GM23248 (cell line): ENCODE measurements around the gene NAT9. TPM values are rescaled to one million over a fixed set of nuclear protein-coding genes. Genes with fewer than 3 reads are reported as not detected.

Experiments
- DNase-seq: peaks from one replicate; pipeline ENCODE4 v3.0.0-alpha.2; 2015
- H2AFZ ChIP-seq: fragments of 200-600 bp; sonication (generic); 2 replicates; pipeline ENCODE4 v1.6.1; 2016; ENCODE audit warnings: antibody characterized with exemption
- H3F3A ChIP-seq: fragments of 200-600 bp; sonication (generic); 2 replicates; pipeline ENCODE4 v1.6.1; 2016; ENCODE audit warnings: mild to moderate bottlenecking, antibody characterized with exemption, mixed run types; ENCODE audit not compliant: insufficient read depth
- H3K27ac ChIP-seq: fragments of 200-600 bp; sonication (generic); 2 replicates; pipeline ENCODE4 v1.5.1; 2016; ENCODE audit warnings: mild to moderate bottlenecking
- H3K27me3 ChIP-seq: fragments of 200-600 bp; sonication (generic); replicated peaks from 2 replicates; pipeline ENCODE4 v1.6.1; 2016; ENCODE audit warnings: mild to moderate bottlenecking; ENCODE audit not compliant: insufficient read depth
- H3K36me3 ChIP-seq: fragments of 200-600 bp; sonication (generic); 2 replicates; pipeline ENCODE4 v1.6.1; 2016; ENCODE audit warnings: low read depth, mild to moderate bottlenecking
- H3K4me1 ChIP-seq: fragments of 200-600 bp; sonication (generic); 2 replicates; pipeline ENCODE4 v1.6.1; 2016; ENCODE audit warnings: mild to moderate bottlenecking; ENCODE audit not compliant: insufficient read depth
- H3K4me2 ChIP-seq: fragments of 200-600 bp; sonication (generic); one replicate; pipeline ENCODE4 v1.6.1; 2016; ENCODE audit warnings: mild to moderate bottlenecking; ENCODE audit not compliant: unreplicated experiment
- H3K4me3 ChIP-seq: fragments of 200-600 bp; sonication (generic); 2 replicates; pipeline ENCODE4 v1.5.1; 2016; ENCODE audit warnings: mild to moderate bottlenecking
- H3K79me2 ChIP-seq: fragments of 200-600 bp; sonication (generic); 2 replicates; pipeline ENCODE4 v1.6.1; 2016; ENCODE audit warnings: mild to moderate bottlenecking; ENCODE audit not compliant: insufficient read depth
- H3K9ac ChIP-seq: fragments of 200-600 bp; sonication (generic); 2 replicates; pipeline ENCODE4 v1.6.1; 2016; ENCODE audit warnings: mild to moderate bottlenecking
- H3K9me2 ChIP-seq: fragments of 200-600 bp; sonication (generic); 2 replicates; pipeline ENCODE4 v1.6.1; 2016; ENCODE audit warnings: mixed run types, mild to moderate bottlenecking, moderate library complexity; ENCODE audit not compliant: insufficient read depth
- H3K9me3 ChIP-seq: fragments of 200-600 bp; sonication (generic); one replicate; pipeline ENCODE4 v1.6.1; 2017; ENCODE audit warnings: low read depth
- H4K20me1 ChIP-seq: fragments of 200-600 bp; sonication (generic); 2 replicates; pipeline ENCODE4 v1.6.0; 2016; ENCODE audit not compliant: insufficient read depth
- EZH2 ChIP-seq: fragments of 200-600 bp; sonication (generic); IDR thresholded peaks from 2 replicates; pipeline ENCODE4 v1.6.1; 2018; ENCODE audit warnings: antibody characterized with exemption, mild to moderate bottlenecking; ENCODE audit not compliant: insufficient read depth, poor library complexity, severe bottlenecking
- EZH2phosphoT487 ChIP-seq: fragments of 200-600 bp; sonication (generic); IDR thresholded peaks from 2 replicates; pipeline ENCODE4 v1.6.1; 2018; ENCODE audit warnings: antibody characterized with exemption, moderate library complexity, mild to moderate bottlenecking, low read depth; ENCODE audit not compliant: insufficient read depth
- WGBS, 2 experiments: methylation state at CpG; one replicate each; pipeline ENCODE4 v1.1.6; 2015 to 2017; ENCODE audit warnings: low lambda C conversion rate in 2 of 2, low coverage in 1 of 2; ENCODE audit errors: missing lambda C conversion rate in 2 of 2; 5-methylcytosine and 5-hydroxymethylcytosine counted together
- in situ Hi-C: fragments of 300-500 bp; cut with MboI; formaldehyde crosslinking; loops from 2 replicates; pipeline ENCODE4 v1.15.0; 2020
- polyA plus RNA-seq: library from polyadenylated mRNA; unstranded; fragments of >200 nt; fragmentation: Nextera tagmentation; extraction: Ambion mirVana; gene quantifications from 2 replicates; pipeline ENCODE4 v1.2.1, GENCODE V29; 2016
- total RNA-seq: library from RNA; depleted of rRNA; stranded (reverse); fragments of >200 nt; shearing (Covaris generic); gene quantifications from 2 replicates; pipeline ENCODE4 v1.2.3, GENCODE V29; 2014

The NAT9 gene
- total and polyA plus RNA-seq, 2 experiments from 2014 or later, result 26.4 to 34.6 TPM

DNA sequence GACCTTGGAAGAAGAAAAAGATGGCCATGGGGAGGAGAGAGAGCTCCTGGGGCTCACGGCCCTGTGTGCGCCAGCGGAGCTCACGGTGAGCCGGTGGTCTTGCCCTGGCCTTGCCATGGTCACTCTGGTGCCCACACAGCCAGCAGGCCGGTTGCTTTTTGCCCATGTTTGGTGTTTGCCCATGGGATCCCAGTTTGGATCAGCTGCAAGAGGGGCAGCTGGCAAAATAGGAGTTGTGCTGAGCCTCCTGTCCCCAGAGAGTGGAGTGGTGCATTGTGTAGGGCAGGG is 26.2 kb downstream of the NAT9 start:
- Histone ChIP-seq H3K9ac (no peak overlapping the region), H2AFZ (no peak overlapping the region)
- TF ChIP-seq EZH2 (no peak), EZH2phosphoT487 (no peak)

DNA sequence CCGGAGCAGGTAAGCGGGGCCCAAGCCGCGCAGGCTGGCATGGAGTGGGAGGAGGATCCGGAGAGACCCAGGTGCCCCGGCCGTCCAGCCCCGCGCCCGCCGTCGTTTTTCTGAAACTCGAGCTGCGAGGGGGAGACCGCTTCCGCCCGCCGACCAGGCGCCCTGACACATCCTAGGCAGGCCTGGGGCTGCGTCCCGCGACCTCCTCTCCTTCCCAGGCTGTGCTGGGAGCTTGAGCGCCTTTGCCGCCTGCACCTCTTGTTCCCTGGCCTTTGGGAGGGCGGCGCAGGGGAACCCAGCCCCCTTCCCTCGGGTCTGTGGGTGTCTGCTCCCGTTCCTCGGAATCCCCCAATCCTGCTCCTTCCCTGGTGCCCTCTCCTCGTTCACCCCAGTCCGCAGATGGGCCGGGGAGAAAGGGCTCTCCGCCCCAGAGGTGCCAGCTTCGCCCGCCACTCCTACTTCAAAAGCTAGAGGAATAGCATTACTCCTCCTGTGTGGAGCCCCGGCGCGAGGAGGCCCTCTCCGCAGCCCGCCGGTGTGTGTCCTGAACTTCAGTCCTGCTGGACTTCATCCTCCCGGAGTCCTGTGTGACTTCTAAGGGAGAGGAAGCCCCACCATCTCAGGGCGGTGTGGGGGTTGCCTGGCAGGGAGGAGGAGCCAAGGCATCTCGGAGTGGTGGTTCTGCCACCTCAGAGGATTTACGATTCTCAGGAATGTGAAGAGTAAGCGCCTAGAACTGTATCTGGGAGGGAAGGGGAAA is 26.7 kb downstream of the NAT9 start:
- Histone ChIP-seq H4K20me1 (no peaks in the 10 kb centered on the region), H3K4me2 (peak overlapping the region; percentile 81), H2AFZ (peak overlapping the region; percentile 85), H3K9me3 (no peaks in the 10 kb centered on the region), H3K36me3 (no peaks in the 10 kb centered on the region), H3K9ac (peak overlapping the region; percentile 41; the same call in 1 of the 2 replicates), H3K4me3 (peak overlapping the region; percentile 76), H3K27me3 (no peaks in the 10 kb centered on the region), H3K9me2 (no peaks in the 10 kb centered on the region), H3K27ac (no peak overlapping the region), H3F3A (no peaks in the 10 kb centered on the region), H3K4me1 (no peaks in the 10 kb centered on the region), H3K79me2 (no peaks in the 10 kb centered on the region)
- no peak for TF ChIP-seq EZH2
- no peak for TF ChIP-seq EZH2phosphoT487
- WGBS, 2 experiments, result 30 to 35% methylated on average over 31 to 46 of the region's 46 CpGs
- in situ Hi-C loops, result loop anchor here (10.0 kb wide), 1 partner anchor 115 kb away; no protein-coding TSS in a partner anchor
- DNase-seq, result peak; percentile 19

More for the DNA sequence above, 26.2 kb downstream of the NAT9 start:
- WGBS, 2 experiments, result 94 to 100% methylated on average over 6 of the region's 6 CpGs
- Histone ChIP-seq H3K27ac (no peak overlapping the region), H3F3A (no peaks in the 10 kb centered on the region), H3K79me2 (no peaks in the 10 kb centered on the region), H3K27me3 (no peaks in the 10 kb centered on the region), H3K4me3 (no peak overlapping the region; the same call in 1 of the 2 replicates), H3K4me1 (no peaks in the 10 kb centered on the region), H3K4me2 (no peak overlapping the region), H3K9me2 (no peaks in the 10 kb centered on the region), H4K20me1 (no peaks in the 10 kb centered on the region), H3K36me3 (no peaks in the 10 kb centered on the region), H3K9me3 (no peaks in the 10 kb centered on the region)
- in situ Hi-C loops, result no loop called here
- no peak for DNase-seq

DNA sequence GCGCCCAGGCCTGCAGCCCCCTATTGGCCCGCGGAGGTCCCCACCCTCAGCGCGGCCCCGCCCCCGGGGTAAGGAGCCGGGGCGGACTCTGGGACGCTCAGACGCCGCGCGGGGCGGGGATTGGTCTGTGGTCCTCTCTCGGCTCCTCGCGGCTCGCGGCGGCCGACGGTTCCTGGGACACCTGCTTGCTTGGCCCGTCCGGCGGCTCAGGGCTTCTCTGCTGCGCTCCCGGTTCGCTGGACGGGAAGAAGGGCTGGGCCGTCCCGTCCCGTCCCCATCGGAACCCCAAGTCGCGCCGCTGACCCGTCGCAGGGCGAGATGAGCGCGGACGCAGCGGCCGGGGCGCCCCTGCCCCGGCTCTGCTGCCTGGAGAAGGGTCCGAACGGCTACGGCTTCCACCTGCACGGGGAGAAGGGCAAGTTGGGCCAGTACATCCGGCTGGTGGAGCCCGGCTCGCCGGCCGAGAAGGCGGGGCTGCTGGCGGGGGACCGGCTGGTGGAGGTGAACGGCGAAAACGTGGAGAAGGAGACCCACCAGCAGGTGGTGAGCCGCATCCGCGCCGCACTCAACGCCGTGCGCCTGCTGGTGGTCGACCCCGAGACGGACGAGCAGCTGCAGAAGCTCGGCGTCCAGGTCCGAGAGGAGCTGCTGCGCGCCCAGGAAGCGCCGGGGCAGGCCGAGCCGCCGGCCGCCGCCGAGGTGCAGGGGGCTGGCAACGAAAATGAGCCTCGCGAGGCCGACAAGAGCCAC is 27.4 kb downstream of the NAT9 start, which contains the start of gene NHERF1:
Gene NHERF1 (plus strand): TSS at position 100 of the 750 bp plus-strand sequence. CDS start 219 bp downstream, at position 319.
- H3K4me3 ChIP-seq, result peak within 1 kb of the TSS; percentile 76
- H3K4me1 ChIP-seq, result no peaks in the 10 kb centered on the region
- H3K36me3 ChIP-seq, result no peaks in the 10 kb centered on the region
- H3K9ac ChIP-seq, result peak within 1 kb of the TSS; percentile 58
- no peaks in the 10 kb centered on the region for H4K20me1 ChIP-seq
- no peak within 1 kb of the TSS for H3K27ac ChIP-seq
- H3K9me2 ChIP-seq, result no peaks in the 10 kb centered on the region
- WGBS, 2 experiments, result 2 to 4% methylated on average over 48 to 70 of the region's 90 CpGs
- H3K27me3 ChIP-seq, result no peaks in the 10 kb centered on the region
- H3K79me2 ChIP-seq, result no peaks in the 10 kb centered on the region
- no peaks in the 10 kb centered on the region for H3F3A ChIP-seq
- H2AFZ ChIP-seq, result peak within 1 kb of the TSS; percentile 85
- H3K9me3 ChIP-seq, result no peaks in the 10 kb centered on the region
- H3K4me2 ChIP-seq, result peak within 1 kb of the TSS; percentile 81
- DNase-seq, result peak; percentile 97
- in situ Hi-C loops, result loop anchor here (10.0 kb wide), 1 partner anchor 116 kb away; no protein-coding TSS in a partner anchor
- TF ChIP-seq EZH2phosphoT487 (no peak), EZH2 (no peak)

DNA sequence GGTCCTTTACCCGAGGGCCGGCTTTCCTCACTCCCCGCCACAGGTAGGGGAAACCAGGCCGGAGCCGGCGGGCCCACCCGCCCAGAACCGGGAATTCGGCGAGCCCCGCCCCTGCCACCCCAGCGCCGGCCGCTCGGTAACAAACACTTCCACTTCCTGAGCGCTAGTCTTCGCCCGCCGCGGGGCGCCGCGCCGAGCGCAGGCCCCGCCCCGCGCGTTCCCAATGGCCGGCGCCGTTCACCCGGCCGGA is 27.9 kb downstream of the NAT9 start:
- H3K36me3 ChIP-seq, result no peaks in the 10 kb centered on the region
- H3K79me2 ChIP-seq, result no peaks in the 10 kb centered on the region
- no peaks in the 10 kb centered on the region for H3K9me3 ChIP-seq
- no peaks in the 10 kb centered on the region for H4K20me1 ChIP-seq
- no peak overlapping the region for H3K27ac ChIP-seq
- H3K4me2 ChIP-seq, result peak overlapping the region; percentile 52
- H3K4me1 ChIP-seq, result no peaks in the 10 kb centered on the region
- H3K27me3 ChIP-seq, result no peaks in the 10 kb centered on the region
- DNase-seq, result no peak
- peak overlapping the region; percentile 58 for H3K9ac ChIP-seq
- H3K9me2 ChIP-seq, result no peaks in the 10 kb centered on the region
- 2 to 3% methylated on average over 7 to 34 of the region's 34 CpGs for WGBS, 2 experiments
- peak overlapping the region; percentile 76 for H3K4me3 ChIP-seq
- H2AFZ ChIP-seq, result peak overlapping the region; percentile 85
- TF ChIP-seq EZH2phosphoT487, result no peak
- no peak for TF ChIP-seq EZH2
- in situ Hi-C loops, result loop anchor here (10.0 kb wide), 1 partner anchor 117 kb away; no protein-coding TSS in a partner anchor
- H3F3A ChIP-seq, result no peaks in the 10 kb centered on the region
